Activated CD4-positive, CD25-positive, alpha-beta regulatory T cell treated with anti-CD3 and anti-CD28 coated beads, Interleukin-2, amount 50 U/mL, for 72 hours (primary cell): ENCODE results near the gene METTL22.

ENCODE experiments used
- DNase-seq: peaks from one replicate; pipeline ENCODE4 v3.0.0; 2021

Gene METTL22

GRCh38 chr16:8697965-8698364 lies 76.5 kb downstream of the METTL22 start:
- no peak for DNase-seq
